NCI-H345 treated with DMSO at 0.1 percent for 48 hours (cell line): ENCODE measurements around the gene HSPA1B.
"Not testable (repeated sequence)": the region's sequence is repeated elsewhere in the genome, so short reads cannot be mapped to it uniquely, and the experiment has no call there.

Source experiments
- DNase-seq: peaks from one replicate; lab custom pipeline; 2025; ENCODE audit not compliant: unreplicated experiment; lab: John Stamatoyannopoulos, UW

The HSPA1B gene

DNA sequence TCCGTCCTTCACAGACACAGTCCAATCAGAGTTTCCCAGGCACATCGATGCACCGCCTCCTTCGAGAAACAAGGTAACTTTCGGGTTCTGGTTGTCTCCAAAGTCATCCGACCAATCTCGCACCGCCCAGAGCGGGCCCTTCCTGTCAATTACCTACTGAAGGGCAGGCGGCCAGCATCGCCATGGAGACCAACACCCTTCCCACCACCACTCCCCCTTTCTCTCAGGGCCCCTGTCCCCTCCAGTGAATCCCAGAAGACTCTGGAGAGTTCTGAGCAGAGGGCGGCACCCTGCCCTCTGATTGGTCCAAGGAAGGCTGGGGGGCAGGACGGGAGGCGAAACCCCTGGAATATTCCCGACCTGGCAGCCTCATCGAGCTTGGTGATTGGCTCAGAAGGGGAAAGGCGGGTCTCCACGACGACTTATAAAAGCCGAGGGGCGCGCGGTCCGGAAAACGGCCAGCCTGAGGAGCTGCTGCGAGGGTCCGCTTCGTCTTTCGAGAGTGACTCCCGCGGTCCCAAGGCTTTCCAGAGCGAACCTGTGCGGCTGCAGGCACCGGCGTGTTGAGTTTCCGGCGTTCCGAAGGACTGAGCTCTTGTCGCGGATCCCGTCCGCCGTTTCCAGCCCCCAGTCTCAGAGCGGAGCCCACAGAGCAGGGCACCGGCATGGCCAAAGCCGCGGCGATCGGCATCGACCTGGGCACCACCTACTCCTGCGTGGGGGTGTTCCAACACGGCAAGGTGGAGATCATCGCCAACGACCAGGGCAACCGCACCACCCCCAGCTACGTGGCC, at the start of gene HSPA1B:
Gene HSPA1B, plus strand, starts transcription at position 453 of the 794 bp plus-strand sequence. Its CDS starts 213 bp downstream, at position 666.
- peak; percentile 84 for DNase-seq

DNA sequence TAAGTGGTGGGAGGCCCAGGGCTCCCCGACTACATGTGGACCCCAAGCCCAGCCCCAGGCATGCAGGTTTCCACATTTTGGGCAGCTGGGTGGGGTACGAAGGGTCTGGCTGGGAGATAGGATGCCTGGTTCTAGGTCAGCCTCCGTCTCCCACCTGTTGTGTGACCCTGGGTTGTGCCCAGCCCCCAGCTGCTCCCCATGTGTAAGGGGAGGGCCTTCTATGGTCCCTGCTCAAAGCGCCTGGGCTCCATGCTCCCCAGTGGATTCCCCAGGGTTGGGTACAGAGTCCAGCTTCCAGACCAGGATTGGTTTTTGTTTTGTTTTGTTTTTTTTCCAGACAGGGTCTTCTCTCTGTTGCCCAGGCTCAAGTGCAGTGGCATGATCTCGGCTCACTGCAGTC, 49.3 kb upstream of the HSPA1B start:
- DNase-seq: no peak

DNA sequence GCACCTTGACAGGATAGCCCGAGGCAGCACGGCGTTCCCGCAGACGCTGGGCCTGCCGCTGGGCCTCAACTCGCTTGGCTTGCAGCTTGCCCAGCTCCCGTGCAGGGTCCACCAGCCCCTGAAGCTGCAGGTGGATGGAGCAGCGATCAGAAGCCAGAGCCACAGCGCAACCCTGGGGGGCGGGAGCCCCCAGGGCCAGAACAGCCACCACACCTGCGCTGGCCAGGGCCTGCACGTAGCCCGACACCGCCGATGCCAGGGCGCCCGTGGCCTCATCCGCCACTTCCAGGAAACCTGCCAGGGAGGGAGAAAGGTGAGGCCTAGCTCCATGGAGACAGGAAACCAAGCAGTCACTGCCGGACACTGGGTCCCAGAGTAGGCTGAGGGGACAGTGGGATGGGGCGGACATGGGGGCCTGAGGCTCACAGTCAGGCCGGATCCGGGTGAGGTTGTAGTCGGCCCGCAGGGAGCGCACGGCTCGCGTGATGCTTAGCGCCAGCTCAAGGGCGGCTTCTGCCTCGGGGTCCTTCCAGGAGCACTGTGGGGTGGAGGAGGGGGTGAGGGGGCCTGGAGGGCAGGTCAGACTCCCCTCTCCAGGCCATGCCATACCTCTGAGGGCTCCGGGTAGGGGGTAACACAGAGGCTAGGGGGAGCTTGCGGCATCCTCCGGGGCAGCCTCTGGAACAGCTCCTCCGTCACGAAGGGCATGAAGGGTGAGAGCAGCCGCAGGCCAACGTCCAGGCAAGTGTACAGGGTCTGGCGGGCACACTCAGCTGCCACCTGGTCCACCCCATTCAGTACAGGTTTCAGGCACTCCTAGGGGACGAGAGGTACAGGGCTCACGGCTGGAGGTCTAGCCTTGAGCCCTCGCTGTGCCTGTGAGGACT, 48.3 kb upstream of the HSPA1B start:
- DNase-seq: no peak

DNA sequence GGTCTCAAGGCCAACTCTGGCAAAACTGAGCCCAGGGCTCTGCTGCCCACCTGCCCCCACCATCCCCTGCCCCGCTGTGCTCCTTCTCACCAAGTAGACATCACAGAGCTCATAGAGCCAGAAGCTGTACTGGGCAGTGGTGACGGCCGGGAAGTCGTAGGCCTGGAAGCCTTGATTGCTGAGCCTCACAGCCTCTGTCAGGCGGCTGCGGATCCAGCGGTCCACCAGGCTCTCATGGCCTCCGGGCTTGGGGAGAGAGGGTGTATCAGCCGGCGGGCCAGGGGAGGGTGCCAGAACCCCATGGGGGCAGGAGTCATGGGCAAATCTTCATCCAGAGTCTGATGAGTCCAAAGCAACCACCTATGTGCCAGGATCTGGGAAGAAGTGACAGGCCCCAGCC, 47.6 kb upstream of the HSPA1B start:
- no peak for DNase-seq

DNA sequence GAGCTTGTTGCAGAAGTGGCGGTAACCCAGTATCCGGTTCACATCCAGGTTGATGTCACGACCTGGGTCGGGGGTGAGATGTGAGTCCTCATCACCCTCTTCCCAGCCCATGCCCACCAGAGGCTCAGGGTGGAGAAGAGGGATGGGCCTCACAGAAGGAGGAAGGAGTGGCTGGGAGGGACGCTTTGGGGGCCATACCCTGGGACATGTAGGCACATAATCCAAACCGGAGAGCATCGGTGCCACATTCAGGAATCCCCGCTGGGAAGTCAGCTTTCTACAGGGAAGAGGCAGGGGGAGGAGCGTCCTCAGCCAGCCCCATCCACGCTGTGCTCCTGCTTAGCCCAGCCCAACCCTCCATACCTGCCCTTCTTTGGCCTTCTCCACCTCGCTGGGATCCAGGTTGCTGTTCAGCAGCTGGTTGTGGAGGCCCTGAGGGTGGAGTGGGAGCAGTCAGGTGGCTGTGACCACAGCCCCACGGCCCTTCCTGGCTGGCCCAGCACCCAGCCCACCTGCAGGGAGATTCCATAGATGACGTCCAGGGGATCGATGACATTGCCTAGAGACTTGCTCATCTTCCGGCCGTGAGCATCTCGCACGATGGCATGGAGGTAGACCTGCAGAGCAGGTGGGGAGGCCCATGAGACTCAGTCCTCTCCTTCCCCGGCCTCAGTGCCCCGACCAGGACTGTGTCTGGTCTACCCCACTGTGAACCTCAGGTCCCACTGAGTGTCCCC, 46.9 kb upstream of the HSPA1B start:
- no peak for DNase-seq

DNA sequence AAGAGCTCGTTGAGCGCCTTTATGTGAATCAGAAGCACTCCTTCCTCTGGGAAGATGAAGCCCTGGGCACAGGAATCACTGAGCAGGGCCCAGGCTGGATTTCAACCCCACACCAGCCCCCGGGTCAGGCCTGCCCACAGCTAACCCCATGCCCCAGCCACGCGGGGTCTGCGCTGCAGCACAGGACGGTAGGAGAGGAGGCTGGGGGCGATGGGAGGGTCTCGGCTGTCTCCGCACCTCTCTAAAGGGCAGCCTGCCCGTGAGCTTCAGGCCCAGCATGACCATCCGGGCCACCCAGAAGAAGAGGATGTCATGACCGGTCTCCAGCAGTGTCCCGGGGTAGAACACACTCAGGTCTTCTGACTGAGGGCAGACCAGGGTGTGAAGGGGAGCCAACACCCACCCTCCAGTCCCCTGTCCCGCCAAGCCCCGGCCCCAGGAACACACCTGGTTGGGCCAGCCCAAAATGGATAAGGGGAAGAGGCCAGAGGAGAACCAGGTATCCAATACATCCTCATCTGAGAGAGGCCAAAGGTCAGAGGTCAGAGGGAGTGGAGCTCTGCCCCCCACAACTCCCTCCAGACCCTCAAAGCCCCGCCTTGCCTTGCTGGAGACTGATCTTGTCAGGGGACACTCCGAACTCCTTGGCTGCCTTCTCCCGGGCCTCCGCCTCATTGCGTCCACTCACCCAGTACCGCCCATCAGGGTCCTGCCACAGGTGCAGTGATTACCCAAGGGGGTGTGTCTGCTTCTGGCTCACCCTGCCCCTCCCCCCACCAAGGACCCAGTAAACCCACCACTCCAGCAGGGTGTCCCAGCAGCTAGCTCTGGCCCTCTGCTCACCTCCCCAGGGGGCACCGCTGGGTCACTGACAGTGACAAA, 46.1 kb upstream of the HSPA1B start:
- no peak for DNase-seq

DNA sequence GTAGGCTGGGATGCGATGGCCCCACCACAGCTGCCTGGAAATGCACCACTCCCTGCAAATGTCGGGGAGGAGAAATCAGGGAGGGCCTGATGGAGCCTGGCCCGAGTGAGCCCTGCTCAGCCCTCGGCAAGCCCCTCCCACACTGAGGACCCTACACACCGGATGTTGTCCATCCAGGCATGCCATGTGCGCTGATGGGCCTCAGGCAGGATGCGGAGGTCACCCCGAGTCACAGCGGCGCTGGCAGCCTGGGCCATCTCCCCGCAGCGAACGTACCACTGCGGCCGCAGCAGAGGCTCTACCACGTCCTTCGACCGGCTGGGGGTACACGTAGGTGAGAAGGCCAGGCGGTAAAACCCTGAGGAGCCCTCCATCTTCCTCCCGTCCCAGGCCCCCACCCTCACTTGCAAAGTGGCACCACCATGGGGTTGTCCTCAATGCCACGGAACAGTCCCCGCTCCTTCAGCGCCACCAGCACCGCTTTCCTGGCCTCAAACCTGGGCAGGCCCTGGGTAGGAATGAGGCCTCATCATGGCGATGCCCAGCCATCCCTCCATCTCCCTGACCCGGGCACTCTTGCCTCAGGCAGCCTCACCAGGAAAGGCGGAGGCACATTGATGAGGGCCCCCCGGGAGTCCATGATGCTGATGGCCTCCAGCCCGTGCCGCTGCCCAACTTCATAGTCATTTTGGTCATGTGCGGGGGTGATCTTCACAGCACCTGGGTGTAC, 45.2 kb upstream of the HSPA1B start:
- no peak for DNase-seq

DNA sequence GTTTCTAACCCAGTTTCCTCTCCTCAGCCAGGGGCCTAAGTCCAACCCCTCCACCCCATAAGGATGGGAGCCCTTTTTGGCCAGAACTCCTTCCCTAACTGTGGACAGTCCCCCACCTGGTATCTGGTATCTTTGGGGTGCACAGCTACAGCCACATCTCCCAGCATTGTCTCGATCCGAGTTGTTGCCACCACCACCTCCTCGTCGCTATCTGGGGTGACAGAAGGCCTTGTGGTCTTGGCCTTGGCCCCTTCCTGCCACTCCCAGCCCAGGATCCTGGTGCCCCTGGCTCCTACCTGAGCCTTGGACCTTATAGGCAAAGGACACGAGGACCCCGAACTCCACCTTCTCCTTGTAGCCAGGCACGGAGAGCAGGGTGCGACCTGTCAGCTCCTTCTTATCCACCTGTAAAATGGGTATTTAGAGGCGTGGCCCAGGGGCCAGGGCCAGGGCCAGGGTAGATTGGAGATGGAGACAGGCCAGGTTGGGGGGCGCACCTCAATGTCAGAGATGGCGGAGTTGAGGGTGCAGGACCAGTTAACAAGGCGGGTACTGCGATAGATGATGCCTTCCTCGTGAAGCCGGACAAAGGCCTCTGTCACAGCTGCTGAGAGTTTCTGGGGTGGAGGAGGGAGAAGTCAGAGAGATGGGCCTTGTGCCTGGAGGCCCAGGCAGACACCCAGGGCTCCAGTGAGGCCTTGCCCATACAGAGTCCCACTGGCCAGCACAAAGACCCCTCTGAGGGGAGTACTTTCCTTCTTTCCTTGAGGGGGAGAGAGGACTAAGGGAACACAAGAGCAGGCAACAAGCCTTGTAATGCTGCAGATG, 43.2 kb upstream of the HSPA1B start:
- DNase-seq: no peak

DNA sequence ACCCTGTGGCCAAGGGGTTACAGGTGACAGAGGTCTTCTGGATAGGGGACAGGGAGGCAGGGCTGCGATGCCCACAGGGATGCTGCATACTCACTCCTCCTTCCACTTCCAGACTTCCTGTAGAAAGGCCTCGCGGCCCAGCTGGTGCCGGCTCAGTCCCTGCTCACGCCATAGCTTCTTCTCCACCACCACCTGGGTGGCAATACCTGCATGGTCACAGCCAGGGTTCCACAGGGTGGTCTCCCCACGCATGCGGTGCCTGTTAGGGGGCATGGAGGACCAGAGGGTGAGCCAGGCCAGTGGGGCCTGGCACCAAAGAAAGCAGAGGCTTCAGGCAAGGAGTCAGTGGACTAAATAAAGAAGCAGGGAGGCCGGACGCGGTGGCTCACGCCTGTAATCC, 42.1 kb upstream of the HSPA1B start:
- DNase-seq: no peak

DNA sequence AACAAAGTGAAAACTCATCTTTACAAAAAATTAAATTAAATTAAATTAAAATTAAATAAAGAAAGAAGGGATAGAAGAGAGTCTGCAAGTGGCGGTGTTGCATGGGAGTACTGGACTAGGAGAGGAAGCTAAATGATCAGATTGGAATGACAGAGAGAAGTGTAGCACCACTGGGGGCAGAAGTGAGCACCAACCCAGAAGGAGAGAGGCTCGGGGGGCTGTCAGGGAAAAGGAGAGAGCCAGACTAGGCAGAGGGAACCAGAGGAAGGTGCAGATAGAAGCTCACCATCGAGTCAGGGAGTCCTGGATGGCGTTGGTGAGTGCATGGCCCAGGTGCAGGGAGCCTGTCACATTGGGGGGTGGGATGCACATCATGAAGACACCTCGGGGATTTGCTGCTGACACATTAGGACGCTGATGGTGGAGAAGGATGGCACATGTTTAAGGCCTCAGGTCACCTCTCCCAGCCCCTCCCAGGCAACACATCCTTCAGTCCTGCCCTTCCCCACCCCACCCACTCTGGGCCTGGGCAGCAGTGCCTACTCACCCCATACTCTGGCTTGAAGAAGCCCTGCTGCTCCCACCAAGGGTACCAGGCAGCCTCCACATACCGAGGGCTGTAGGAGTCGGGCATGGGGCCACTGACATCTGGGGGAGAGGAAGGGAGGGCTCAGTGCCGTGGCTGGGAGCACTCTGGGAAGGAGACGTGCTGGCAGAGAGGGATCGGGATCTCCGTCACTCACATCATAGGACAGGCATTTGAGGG, 36.0 kb upstream of the HSPA1B start:
- DNase-seq: peak; percentile 15

DNA sequence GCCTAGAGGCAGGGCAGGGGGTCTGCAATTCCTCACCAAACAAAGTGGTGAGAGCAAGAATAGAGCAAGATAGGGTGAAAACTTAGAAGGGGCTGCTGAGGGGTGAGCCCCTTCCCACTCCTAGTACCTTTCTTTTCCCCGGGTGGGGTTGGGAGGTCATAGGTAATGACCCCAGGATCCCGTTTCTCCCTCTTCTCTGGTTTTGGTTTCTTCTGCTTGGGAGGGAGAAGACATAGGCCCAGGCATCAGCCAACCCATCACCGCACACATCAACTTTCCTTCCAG, 35.5 kb upstream of the HSPA1B start:
- no peak for DNase-seq

DNA sequence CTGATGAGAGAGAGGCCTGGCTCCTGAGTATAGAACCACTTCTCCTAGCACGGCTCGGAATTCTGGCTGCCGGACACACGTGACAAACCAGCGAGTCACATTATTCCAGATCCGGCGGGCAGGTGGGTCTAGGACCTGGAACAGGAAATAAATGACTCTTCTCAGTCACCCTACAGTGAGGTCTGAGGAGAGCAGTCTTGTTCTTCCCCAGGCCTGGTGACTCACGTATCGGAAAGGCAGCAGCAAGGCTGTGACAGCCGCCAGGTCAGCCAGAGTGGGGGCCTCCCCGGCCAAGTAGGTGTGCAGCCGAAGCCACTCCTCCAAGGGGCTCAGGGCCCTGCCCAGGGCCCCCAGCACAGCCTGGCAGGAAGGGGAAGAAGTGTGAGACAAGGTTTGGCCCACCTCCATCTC, 34.8 kb upstream of the HSPA1B start:
- DNase-seq: no peak

DNA sequence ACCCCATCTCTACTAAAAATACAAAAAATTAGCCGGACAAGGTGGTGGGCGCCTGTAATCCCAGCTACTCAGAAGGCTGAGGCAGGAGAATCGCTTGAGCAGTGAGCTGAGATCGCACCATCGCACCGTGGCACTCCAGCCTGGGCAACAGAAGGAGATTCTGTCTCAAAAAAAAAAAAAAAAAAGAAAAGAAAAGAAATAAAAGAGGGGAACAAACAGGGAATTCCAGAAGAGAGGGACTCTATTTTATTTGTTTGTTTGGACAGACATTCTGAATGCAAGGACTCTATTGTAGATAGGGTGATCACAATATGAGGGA, 33.7 kb upstream of the HSPA1B start:
- not testable (repeated sequence) for DNase-seq

DNA sequence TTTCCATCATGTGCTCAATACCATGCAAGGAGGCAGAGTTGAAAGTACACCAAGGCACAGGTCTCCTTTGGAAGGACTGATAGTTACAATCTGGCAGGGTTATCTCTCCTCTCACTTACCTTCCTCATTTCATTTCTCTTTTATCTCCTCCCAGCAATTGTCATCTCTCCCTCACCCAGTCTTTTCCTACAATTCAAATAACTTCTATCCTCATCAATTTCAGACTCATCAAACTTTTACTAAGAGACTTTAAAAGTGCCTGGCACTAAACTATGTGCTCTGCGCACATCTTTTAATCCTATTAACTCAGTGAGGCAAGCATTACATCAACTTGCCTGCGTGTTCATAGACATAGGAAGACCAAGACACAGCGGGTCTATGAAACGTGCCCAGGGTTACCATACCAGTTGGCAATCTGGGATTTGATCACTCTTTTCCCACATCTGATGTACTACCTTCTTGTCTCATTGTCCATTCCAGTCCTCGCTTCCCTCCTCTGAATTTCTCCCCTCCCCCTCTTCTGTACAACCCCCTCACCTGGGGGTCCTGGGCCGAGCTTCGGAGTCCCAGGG, 33.2 kb upstream of the HSPA1B start:
- no peak for DNase-seq

DNA sequence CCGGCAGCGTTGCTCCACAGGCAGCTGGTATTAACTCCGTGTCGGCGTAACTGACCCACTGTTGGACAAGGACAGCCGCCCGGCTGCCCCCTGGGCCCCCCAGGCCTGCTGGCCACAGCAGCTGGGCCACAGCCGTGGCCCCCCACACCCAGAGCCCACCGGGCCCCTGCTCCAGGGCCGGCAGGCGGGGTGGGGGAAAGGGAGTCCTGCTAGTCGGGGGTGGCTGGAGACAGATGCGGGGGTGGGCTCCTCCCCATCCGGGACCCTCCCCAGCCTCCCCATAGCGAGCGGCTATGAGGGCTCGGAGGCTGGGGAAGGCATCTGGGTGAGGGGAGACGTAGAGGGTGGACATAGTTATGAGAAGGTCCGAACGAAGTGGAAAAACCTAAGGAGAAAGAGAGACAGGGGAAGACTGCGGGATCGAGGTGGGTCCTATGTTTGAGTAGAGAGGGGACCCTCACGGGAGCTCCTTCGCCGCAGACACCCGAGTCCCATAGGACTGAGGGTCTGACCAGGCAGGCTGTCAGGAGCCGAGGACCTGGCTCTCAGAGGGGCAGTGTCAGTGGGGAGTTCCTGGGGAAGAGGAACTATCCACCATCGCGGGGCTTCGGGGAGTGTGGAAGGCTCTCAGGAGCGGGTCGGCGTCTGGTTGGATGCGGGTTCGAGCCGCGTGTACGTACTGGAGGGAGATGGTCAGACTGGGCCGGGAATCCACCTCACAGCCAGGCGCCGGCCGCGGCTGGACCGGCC, 32.5 kb upstream of the HSPA1B start:
- DNase-seq: no peak

DNA sequence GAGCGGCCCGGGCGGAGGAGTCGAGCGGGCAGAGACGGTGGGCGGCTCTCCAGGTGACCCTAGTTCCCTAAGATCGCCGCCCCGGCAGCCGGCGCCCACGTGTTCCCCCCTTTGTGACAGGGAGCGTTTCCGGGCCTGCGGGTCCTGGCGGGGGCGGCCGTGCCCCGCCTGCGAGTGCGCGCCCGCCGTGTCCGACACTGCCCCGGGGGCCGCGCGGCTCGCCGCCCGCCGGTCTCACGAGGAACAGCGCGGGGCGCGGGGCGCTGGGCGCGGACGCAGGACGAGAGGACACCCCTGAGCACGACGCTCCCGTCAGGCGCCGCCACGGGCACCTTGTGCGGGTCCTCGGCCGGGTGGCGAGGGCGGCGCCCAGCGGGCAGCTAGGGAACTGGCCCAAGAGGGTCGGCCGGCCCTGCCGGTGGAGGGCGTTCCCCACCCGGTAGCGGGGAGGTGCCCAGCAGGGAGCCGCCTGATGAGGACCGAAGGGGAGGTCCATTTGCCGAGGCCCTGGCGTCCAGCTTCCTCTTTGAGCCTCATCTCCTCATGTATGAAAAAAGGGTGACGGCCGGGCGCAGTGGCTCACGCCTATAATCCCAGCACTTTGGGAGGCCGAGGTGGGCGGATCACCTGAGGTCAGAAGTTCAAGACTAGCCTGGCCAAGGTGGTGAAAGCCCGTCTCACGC, 31.8 kb upstream of the HSPA1B start, which contains the start of gene VARS1:
Gene VARS1, minus strand, starts transcription at position 137 of the 683 bp plus-strand sequence. CDS start 535 bp downstream, outside the sequence.
- DNase-seq: peak; percentile 72

DNA sequence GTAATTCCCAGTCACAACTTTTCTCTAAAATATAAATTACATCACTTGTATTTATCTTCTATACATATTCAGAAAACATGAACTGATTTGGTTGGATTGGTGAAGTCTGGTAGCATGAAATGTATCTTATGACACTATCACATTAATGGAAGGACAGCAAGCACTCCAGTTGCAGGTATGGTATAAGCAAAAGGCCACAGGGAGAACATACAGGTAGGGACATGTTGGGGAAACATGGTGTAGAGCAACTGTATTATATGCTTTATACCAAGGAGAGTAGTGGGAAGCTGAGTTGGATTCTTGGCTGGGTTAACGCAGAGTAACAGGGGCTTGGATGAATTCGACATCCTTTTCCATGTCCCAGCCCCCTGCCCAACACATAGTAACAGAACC, 30.5 kb upstream of the HSPA1B start:
- DNase-seq: no peak
